ENCODE measurements around the gene KLHDC10. TPM values are rescaled to one million over a fixed set of nuclear protein-coding genes. Genes with fewer than 3 reads are reported as not detected.

The KLHDC10 gene, protein sequence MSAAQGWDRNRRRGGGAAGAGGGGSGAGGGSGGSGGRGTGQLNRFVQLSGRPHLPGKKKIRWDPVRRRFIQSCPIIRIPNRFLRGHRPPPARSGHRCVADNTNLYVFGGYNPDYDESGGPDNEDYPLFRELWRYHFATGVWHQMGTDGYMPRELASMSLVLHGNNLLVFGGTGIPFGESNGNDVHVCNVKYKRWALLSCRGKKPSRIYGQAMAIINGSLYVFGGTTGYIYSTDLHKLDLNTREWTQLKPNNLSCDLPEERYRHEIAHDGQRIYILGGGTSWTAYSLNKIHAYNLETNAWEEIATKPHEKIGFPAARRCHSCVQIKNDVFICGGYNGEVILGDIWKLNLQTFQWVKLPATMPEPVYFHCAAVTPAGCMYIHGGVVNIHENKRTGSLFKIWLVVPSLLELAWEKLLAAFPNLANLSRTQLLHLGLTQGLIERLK
- 10 to 100 TPM; 20.0 to 25.9 (median 23.8) TPM for total RNA-seq

DNA sequence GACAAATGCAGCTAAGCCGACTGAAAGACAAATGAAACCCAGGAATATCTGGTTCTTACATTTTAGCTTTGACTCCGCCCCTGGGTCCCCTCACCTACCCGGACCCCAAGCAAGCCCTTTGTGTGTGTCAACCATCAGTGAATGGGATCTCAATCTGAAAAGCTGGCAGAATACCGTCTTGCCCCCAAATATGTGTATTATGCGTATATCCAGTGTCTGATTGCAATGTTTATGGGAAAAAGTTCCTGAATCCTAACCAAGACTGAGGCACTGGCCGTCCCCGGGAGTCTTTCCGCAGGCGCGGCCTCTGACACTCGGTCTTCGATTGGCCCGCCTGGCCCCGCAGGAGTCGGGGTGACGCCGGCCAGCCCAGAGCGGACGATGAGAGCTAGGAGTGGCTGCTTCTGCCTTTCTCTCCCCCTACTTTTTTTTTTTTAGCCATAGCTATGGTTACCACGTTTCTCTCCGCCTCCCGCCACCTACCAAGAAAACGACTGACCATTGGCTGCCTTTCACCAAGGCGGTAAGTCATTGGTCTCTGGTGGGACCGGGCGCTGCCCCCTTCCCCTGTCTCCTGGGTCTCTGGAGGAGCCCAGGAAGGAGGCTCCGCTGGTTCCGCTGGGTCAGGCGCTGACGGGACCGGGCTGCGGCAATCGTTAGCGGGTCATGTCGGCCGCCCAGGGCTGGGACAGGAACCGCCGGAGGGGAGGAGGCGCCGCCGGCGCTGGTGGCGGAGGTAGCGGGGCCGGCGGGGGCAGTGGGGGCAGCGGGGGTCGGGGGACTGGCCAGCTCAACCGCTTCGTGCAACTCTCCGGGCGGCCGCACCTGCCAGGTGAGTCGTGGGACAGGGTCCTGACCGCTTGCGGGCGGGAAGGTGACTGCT, at the start of gene KLHDC10:
Gene KLHDC10 (plus strand): TSS at position 557 of the 883 bp plus-strand sequence. CDS start 110 bp downstream, at position 667.
- DNase-seq (ENCODE audit: low spot score) (peak; percentile 99), ATAC-seq (ENCODE audit: low FRiP score) (peak; percentile 98)
- TF ChIP-seq CTCF (IDR thresholded peaks at IDR 0.05): no peak

DNA sequence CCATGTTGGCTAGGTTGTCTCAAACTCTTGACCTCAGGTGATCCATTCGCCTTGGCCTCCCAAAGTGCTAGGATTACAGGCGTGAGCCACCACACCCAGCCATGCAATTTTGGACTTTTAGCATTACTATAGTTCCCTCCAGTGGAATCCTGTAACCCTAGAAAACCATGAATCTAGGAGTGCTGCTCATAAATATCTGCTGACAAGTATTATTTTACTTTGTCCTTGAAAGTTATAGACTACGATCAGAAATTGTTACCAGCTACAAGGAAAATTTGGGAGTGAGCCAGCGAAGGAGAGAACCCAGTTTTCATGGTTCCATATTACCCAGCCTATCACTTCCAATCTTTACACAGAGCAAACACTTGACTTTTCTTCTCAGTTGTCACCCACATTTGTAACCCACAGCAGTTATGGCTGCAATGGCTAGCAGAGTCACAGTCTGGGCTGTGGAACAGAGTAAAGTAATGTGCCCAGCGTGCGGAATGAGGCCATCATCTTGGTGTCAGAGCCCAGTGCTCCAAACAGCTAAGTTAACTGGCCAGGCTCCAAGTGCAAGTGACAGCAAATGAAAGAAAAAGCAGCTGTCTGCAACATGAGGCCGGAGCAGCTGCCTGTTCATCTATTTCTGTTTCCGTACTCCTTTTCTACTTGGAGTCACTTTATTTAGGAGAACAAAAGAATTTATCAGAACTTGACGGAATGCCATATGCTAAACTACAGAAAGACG, 49.1 kb upstream of the KLHDC10 start:
- ATAC-seq (ENCODE audit: low FRiP score): no peak
- TF ChIP-seq CTCF (IDR thresholded peaks at IDR 0.05): no peak
- no peak for DNase-seq (ENCODE audit: low spot score)

DNA sequence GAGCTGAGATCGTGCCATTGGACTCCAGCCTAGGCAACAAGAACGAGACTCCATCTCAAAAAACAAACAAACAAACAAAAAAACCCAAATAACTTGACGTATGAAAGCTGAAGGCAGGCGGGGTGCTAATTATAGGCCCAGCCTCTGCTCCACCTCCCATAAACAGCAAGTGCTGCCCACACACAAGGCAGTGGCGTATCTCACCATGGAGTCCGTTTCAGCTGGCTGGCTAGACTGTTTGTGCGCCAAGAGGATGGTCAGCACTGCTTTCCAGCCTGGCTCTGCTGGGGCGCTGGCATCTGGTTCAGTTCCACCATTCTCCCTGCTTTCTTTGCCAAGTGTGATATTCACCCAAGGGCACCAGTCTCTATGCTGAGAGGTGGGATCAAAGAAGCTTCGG, 48.2 kb upstream of the KLHDC10 start:
- DNase-seq (ENCODE audit: low spot score) (no peak), ATAC-seq (ENCODE audit: low FRiP score) (no peak)
- no peak for TF ChIP-seq CTCF (IDR thresholded peaks at IDR 0.05)

- no peak for TF ChIP-seq CTCF (IDR thresholded peaks at IDR 0.05)
- no peak for ATAC-seq (ENCODE audit: low FRiP score)
- no peak for DNase-seq (ENCODE audit: low spot score)
Measured at GRCh38 chr7:130022623-130023175, 47.6 kb upstream of the KLHDC10 start.

DNA sequence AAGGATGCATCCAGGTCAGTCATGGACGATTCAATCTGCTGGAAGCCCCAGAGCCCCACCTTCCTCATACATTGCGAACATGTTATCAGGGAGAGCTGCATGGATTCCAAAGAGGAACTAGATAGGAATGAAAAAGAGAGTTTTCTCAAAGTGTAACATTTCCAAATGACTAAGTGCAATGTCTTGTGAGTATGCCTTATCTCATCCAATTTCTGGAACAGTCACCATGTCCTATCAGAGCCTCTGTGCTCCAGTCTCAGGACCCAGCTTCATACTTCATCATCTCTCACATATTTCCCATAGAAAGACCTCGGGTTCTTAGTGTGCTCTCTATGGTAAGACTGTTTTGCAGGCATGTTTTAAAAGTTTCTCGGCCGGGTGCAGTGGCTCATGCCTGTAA, 45.9 kb upstream of the KLHDC10 start:
- ATAC-seq (ENCODE audit: low FRiP score): no peak
- DNase-seq (ENCODE audit: low spot score): no peak
- TF ChIP-seq CTCF (IDR thresholded peaks at IDR 0.05): no peak

DNA sequence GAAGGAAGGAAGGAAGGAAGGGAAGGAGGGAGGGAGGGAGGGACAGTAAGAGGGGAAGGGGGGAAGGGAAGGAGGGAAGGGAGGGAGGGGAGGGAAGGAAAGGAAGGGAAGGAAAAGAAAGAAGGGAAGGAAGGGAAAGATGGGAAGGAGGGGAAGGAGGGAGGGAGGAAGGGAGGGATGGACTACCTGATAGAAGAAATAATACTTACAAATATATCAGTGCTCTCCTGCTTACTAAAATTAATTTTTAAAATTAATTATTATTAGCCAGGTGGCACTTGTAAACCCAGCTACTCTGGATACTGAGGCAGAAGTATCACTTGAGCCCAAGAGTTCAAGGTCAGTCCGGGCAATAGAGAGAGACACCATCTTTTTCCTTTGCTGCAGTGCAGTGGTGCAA, 37.6 kb upstream of the KLHDC10 start:
- DNase-seq (ENCODE audit: low spot score) (no peak), ATAC-seq (ENCODE audit: low FRiP score) (no peak)
- TF ChIP-seq CTCF (IDR thresholded peaks at IDR 0.05): no peak
